ENCODE results near the gene ZNF697. TPM values are rescaled to one million over a fixed set of nuclear protein-coding genes. Genes with fewer than 3 reads are reported as not detected.
"Not testable (repeated sequence)": the region's sequence is repeated elsewhere in the genome, so short reads cannot be mapped to it uniquely, and the experiment has no call there.

ZNF697 gene
- total RNA-seq, 1 donor from 2014 or later = 13.6 TPM

- Histone ChIP-seq H3K4me3 (ENCODE audit: low read length in 3 of 3) (no peak overlapping the region), H3K4me1 (ENCODE audit: control insufficient read depth in 3 of 3, insufficient read depth in 3 of 3, low read length in 3 of 3) (no peaks in the 10 kb centered on the region), H3K9me3 (ENCODE audit: control insufficient read depth in 3 of 3, low read length in 3 of 3) (no peaks in the 10 kb centered on the region), H3K27me3 (ENCODE audit: control insufficient read depth in 3 of 3, insufficient read depth in 3 of 3, low read length in 3 of 3) (peaks cover 0 to 2% (median 0%) of the 10 kb centered on the region in 3 donors), H3K27ac (ENCODE audit: low read depth, low read length) (no peak overlapping the region), H3K36me3 (ENCODE audit: control insufficient read depth in 3 of 3, insufficient read depth in 3 of 3, low read length in 3 of 3) (no peaks in the 10 kb centered on the region), H3K9ac (ENCODE audit: low read depth in 1 of 3, low read length in 3 of 3) (no peak overlapping the region)
Observed at GRCh38 chr1:119605686-119606085, 42.4 kb downstream of the ZNF697 start.

- H3K27ac ChIP-seq (ENCODE audit: low read depth, low read length); H3K36me3 ChIP-seq (ENCODE audit: control insufficient read depth in 3 of 3, insufficient read depth in 3 of 3, low read length in 3 of 3); H3K9ac ChIP-seq (ENCODE audit: low read depth in 1 of 3, low read length in 3 of 3); H3K27me3 ChIP-seq (ENCODE audit: control insufficient read depth in 3 of 3, insufficient read depth in 3 of 3, low read length in 3 of 3); H3K9me3 ChIP-seq (ENCODE audit: control insufficient read depth in 3 of 3, low read length in 3 of 3); H3K4me1 ChIP-seq (ENCODE audit: control insufficient read depth in 3 of 3, insufficient read depth in 3 of 3, low read length in 3 of 3); H3K4me3 ChIP-seq (ENCODE audit: low read length in 3 of 3): not testable (repeated sequence)
Observed at GRCh38 chr1:119605080-119605479, 43.0 kb downstream of the ZNF697 start.

GRCh38 chr1:119603695-119604094 lies 44.4 kb downstream of the ZNF697 start:
- Histone ChIP-seq H3K9me3 (ENCODE audit: control insufficient read depth in 3 of 3, low read length in 3 of 3) (no peaks in the 10 kb centered on the region), H3K4me1 (ENCODE audit: control insufficient read depth in 3 of 3, insufficient read depth in 3 of 3, low read length in 3 of 3) (no peaks in the 10 kb centered on the region), H3K36me3 (ENCODE audit: control insufficient read depth in 3 of 3, insufficient read depth in 3 of 3, low read length in 3 of 3) (no peaks in the 10 kb centered on the region), H3K27me3 (ENCODE audit: control insufficient read depth in 3 of 3, insufficient read depth in 3 of 3, low read length in 3 of 3) (peaks cover 0 to 2% (median 0%) of the 10 kb centered on the region in 3 donors), H3K27ac (ENCODE audit: low read depth, low read length) (no peak overlapping the region), H3K9ac (ENCODE audit: low read depth in 1 of 3, low read length in 3 of 3) (no peak overlapping the region), H3K4me3 (ENCODE audit: low read length in 3 of 3) (no peak overlapping the region)

- not testable (repeated sequence) for H3K4me3 ChIP-seq (ENCODE audit: low read length in 3 of 3); H3K36me3 ChIP-seq (ENCODE audit: control insufficient read depth in 3 of 3, insufficient read depth in 3 of 3, low read length in 3 of 3); H3K27me3 ChIP-seq (ENCODE audit: control insufficient read depth in 3 of 3, insufficient read depth in 3 of 3, low read length in 3 of 3); H3K9ac ChIP-seq (ENCODE audit: low read depth in 1 of 3, low read length in 3 of 3); H3K27ac ChIP-seq (ENCODE audit: low read depth, low read length); H3K4me1 ChIP-seq (ENCODE audit: control insufficient read depth in 3 of 3, insufficient read depth in 3 of 3, low read length in 3 of 3); H3K9me3 ChIP-seq (ENCODE audit: control insufficient read depth in 3 of 3, low read length in 3 of 3)
Observed at GRCh38 chr1:119603241-119603640, 44.8 kb downstream of the ZNF697 start.

- not testable (repeated sequence) for H3K27me3 ChIP-seq (ENCODE audit: control insufficient read depth in 3 of 3, insufficient read depth in 3 of 3, low read length in 3 of 3); H3K27ac ChIP-seq (ENCODE audit: low read depth, low read length); H3K36me3 ChIP-seq (ENCODE audit: control insufficient read depth in 3 of 3, insufficient read depth in 3 of 3, low read length in 3 of 3); H3K4me3 ChIP-seq (ENCODE audit: low read length in 3 of 3); H3K9ac ChIP-seq (ENCODE audit: low read depth in 1 of 3, low read length in 3 of 3); H3K9me3 ChIP-seq (ENCODE audit: control insufficient read depth in 3 of 3, low read length in 3 of 3); H3K4me1 ChIP-seq (ENCODE audit: control insufficient read depth in 3 of 3, insufficient read depth in 3 of 3, low read length in 3 of 3)
Observed at GRCh38 chr1:119602789-119603188, 45.3 kb downstream of the ZNF697 start.

- no peaks in the 10 kb centered on the region for H3K9me3 ChIP-seq (ENCODE audit: control insufficient read depth in 3 of 3, low read length in 3 of 3)
- H3K36me3 ChIP-seq (ENCODE audit: control insufficient read depth in 3 of 3, insufficient read depth in 3 of 3, low read length in 3 of 3) = no peaks in the 10 kb centered on the region
- H3K27me3 ChIP-seq (ENCODE audit: control insufficient read depth in 3 of 3, insufficient read depth in 3 of 3, low read length in 3 of 3) = peaks cover 0 to 2% (median 0%) of the 10 kb centered on the region in 3 donors
- no peak overlapping the region for H3K4me3 ChIP-seq (ENCODE audit: low read length in 3 of 3)
- H3K9ac ChIP-seq (ENCODE audit: low read depth in 1 of 3, low read length in 3 of 3) = no peak overlapping the region
- no peaks in the 10 kb centered on the region for H3K4me1 ChIP-seq (ENCODE audit: control insufficient read depth in 3 of 3, insufficient read depth in 3 of 3, low read length in 3 of 3)
- H3K27ac ChIP-seq (ENCODE audit: low read depth, low read length) = no peak overlapping the region
Observed at GRCh38 chr1:119602169-119602568, 45.9 kb downstream of the ZNF697 start.

- Histone ChIP-seq H3K27me3 (ENCODE audit: control insufficient read depth in 3 of 3, insufficient read depth in 3 of 3, low read length in 3 of 3) (peaks cover 0 to 2% (median 0%) of the 10 kb centered on the region in 3 donors), H3K4me3 (ENCODE audit: low read length in 3 of 3) (no peak overlapping the region), H3K4me1 (ENCODE audit: control insufficient read depth in 3 of 3, insufficient read depth in 3 of 3, low read length in 3 of 3) (no peaks in the 10 kb centered on the region), H3K9me3 (ENCODE audit: control insufficient read depth in 3 of 3, low read length in 3 of 3) (no peaks in the 10 kb centered on the region), H3K36me3 (ENCODE audit: control insufficient read depth in 3 of 3, insufficient read depth in 3 of 3, low read length in 3 of 3) (no peaks in the 10 kb centered on the region), H3K9ac (ENCODE audit: low read depth in 1 of 3, low read length in 3 of 3) (no peak overlapping the region), H3K27ac (ENCODE audit: low read depth, low read length) (no peak overlapping the region)
Observed at GRCh38 chr1:119600976-119601375, 47.1 kb downstream of the ZNF697 start.

GRCh38 chr1:119600561-119600960 lies 47.5 kb downstream of the ZNF697 start:
- no peaks in the 10 kb centered on the region for H3K9me3 ChIP-seq (ENCODE audit: control insufficient read depth in 3 of 3, low read length in 3 of 3)
- no peak overlapping the region for H3K4me3 ChIP-seq (ENCODE audit: low read length in 3 of 3)
- no peaks in the 10 kb centered on the region for H3K4me1 ChIP-seq (ENCODE audit: control insufficient read depth in 3 of 3, insufficient read depth in 3 of 3, low read length in 3 of 3)
- H3K9ac ChIP-seq (ENCODE audit: low read depth in 1 of 3, low read length in 3 of 3) = no peak overlapping the region
- H3K27me3 ChIP-seq (ENCODE audit: control insufficient read depth in 3 of 3, insufficient read depth in 3 of 3, low read length in 3 of 3) = peaks cover 0 to 2% (median 0%) of the 10 kb centered on the region in 3 donors
- H3K36me3 ChIP-seq (ENCODE audit: control insufficient read depth in 3 of 3, insufficient read depth in 3 of 3, low read length in 3 of 3) = no peaks in the 10 kb centered on the region
- no peak overlapping the region for H3K27ac ChIP-seq (ENCODE audit: low read depth, low read length)

GRCh38 chr1:119595606-119596005 lies 52.5 kb downstream of the ZNF697 start:
- Histone ChIP-seq H3K9ac (ENCODE audit: low read depth in 1 of 3, low read length in 3 of 3) (no peak overlapping the region), H3K36me3 (ENCODE audit: control insufficient read depth in 3 of 3, insufficient read depth in 3 of 3, low read length in 3 of 3) (no peaks in the 10 kb centered on the region), H3K4me3 (ENCODE audit: low read length in 3 of 3) (no peak overlapping the region), H3K27me3 (ENCODE audit: control insufficient read depth in 3 of 3, insufficient read depth in 3 of 3, low read length in 3 of 3) (no peaks in the 10 kb centered on the region), H3K27ac (ENCODE audit: low read depth, low read length) (no peak overlapping the region), H3K4me1 (ENCODE audit: control insufficient read depth in 3 of 3, insufficient read depth in 3 of 3, low read length in 3 of 3) (no peaks in the 10 kb centered on the region), H3K9me3 (ENCODE audit: control insufficient read depth in 3 of 3, low read length in 3 of 3) (peaks cover 0 to 3% (median 0%) of the 10 kb centered on the region in 3 donors)

- Histone ChIP-seq H3K9ac (ENCODE audit: low read depth in 1 of 3, low read length in 3 of 3) (no peak overlapping the region), H3K4me1 (ENCODE audit: control insufficient read depth in 3 of 3, insufficient read depth in 3 of 3, low read length in 3 of 3) (no peaks in the 10 kb centered on the region), H3K27me3 (ENCODE audit: control insufficient read depth in 3 of 3, insufficient read depth in 3 of 3, low read length in 3 of 3) (no peaks in the 10 kb centered on the region), H3K9me3 (ENCODE audit: control insufficient read depth in 3 of 3, low read length in 3 of 3) (peaks cover 0 to 3% (median 0%) of the 10 kb centered on the region in 3 donors), H3K36me3 (ENCODE audit: control insufficient read depth in 3 of 3, insufficient read depth in 3 of 3, low read length in 3 of 3) (no peaks in the 10 kb centered on the region), H3K4me3 (ENCODE audit: low read length in 3 of 3) (no peak overlapping the region), H3K27ac (ENCODE audit: low read depth, low read length) (no peak overlapping the region)
Observed at GRCh38 chr1:119595168-119595567, 52.9 kb downstream of the ZNF697 start.

- Histone ChIP-seq H3K4me3 (ENCODE audit: low read length in 3 of 3) (no peak overlapping the region), H3K27me3 (ENCODE audit: control insufficient read depth in 3 of 3, insufficient read depth in 3 of 3, low read length in 3 of 3) (no peaks in the 10 kb centered on the region), H3K27ac (ENCODE audit: low read depth, low read length) (no peak overlapping the region), H3K9me3 (ENCODE audit: control insufficient read depth in 3 of 3, low read length in 3 of 3) (peaks cover 0 to 3% (median 0%) of the 10 kb centered on the region in 3 donors), H3K36me3 (ENCODE audit: control insufficient read depth in 3 of 3, insufficient read depth in 3 of 3, low read length in 3 of 3) (no peaks in the 10 kb centered on the region), H3K4me1 (ENCODE audit: control insufficient read depth in 3 of 3, insufficient read depth in 3 of 3, low read length in 3 of 3) (no peaks in the 10 kb centered on the region), H3K9ac (ENCODE audit: low read depth in 1 of 3, low read length in 3 of 3) (no peak overlapping the region)
Observed at GRCh38 chr1:119594376-119594775, 53.7 kb downstream of the ZNF697 start.
